Right lobe of liver (tissue), 6 donors: ENCODE data around the gene BTBD16. TPM values are rescaled to one million over a fixed set of nuclear protein-coding genes. Genes with fewer than 3 reads are reported as not detected.

Source experiments
- ATAC-seq, 4 donors: fragments of 200-7000 bp; cut with Tn5 transposase; one replicate each; pipeline ENCODE4 v1.9.1; 2020; ENCODE audit warnings: mild to moderate bottlenecking in 4 of 4, moderate library complexity in 4 of 4
- DNase-seq, 3 donors: peaks; one replicate each; pipeline ENCODE4 v3.0.0-alpha.2; 2020
- H3K27ac ChIP-seq, 3 donors: fragments of 200-600 bp; one replicate each; pipeline ENCODE4 v1.8.0; 2022
- H3K27me3 ChIP-seq, 2 donors: fragments of 200-600 bp; one replicate each; pipeline ENCODE4 v1.8.0; 2022
- H3K36me3 ChIP-seq, 4 donors: fragments of 200-600 bp; sonication (generic) in 1 of 4; one replicate each; pipeline versions ENCODE4 v1.5.1 to v1.8.0; 2017 to 2022; ENCODE audit warnings: control low read depth in 1 of 4
- H3K4me1 ChIP-seq, 4 donors: fragments of 200-600 bp; sonication (generic) in 1 of 4; one replicate each; pipeline versions ENCODE4 v1.5.1 to v1.8.0; 2017 to 2022; ENCODE audit warnings: control low read depth in 1 of 4
- H3K4me3 ChIP-seq, 3 donors: fragments of 200-600 bp; one replicate each; pipeline ENCODE4 v1.8.0; 2022
- H3K9me3 ChIP-seq, 4 donors: fragments of 200-600 bp; sonication (generic) in 1 of 4; one replicate each; pipeline versions ENCODE4 v1.5.1 to v1.8.0; 2017 to 2022; ENCODE audit warnings: control low read depth in 1 of 4
- POLR2A ChIP-seq: fragments of 450-650 bp; IDR thresholded peaks from one replicate; pipeline ENCODE4 v1.6.1; 2017; ENCODE audit warnings: antibody characterized with exemption, mild to moderate bottlenecking
- WGBS: methylation state at CpG from one replicate; pipeline ENCODE4 v1.1.6; 2018; ENCODE audit warnings: low coverage, low lambda C conversion rate; ENCODE audit not compliant: insufficient coverage; ENCODE audit errors: missing lambda C conversion rate; 5-methylcytosine and 5-hydroxymethylcytosine counted together
- intact Hi-C, 2 donors: fragments of 100-400 bp; cut with DNase I; formaldehyde crosslinking; loops; one replicate each; pipeline versions ENCODE4 v1.11.2 to v1.14.1; 2022
- total RNA-seq, 6 experiments: library from RNA; depleted of rRNA in 2 of 6; stranded (reverse); fragments of >200 nt in 2 of 6; fragmentation: NEBNext Ultra II Directional in 3 of 6; extraction: Animal tissue kit (Norgen Biotek cat#: 25700) in 3 of 6; gene quantifications; one replicate each; pipeline versions ENCODE4 v1.1.0 to v1.2.4, GENCODE V29; 2016 to 2023
- TF ChIP-seq, protein P1 (sequence below), 4 donors: fragments of 200-600 bp in 3 of 4; fragments of 450-650 bp in 1 of 4; IDR thresholded peaks; one replicate each; pipeline versions ENCODE4 v1.5.1 to v1.8.0; 2016 to 2022; ENCODE audit warnings: antibody characterized with exemption in 4 of 4, mild to moderate bottlenecking in 2 of 4
- donor health status: DM: no; HTN: yes; CAD: no.
- donor health status: DM: no; HTN: no; CAD: no.
- donor health status: DM: no; HTN: no; CAD: no.
- donor health status: DM: no; HTN: yes; CAD: no.
- donor health status: DM: no; HTN: yes; CAD: no.

BTBD16 gene
- total RNA-seq, 6 experiments from 2014 or later: 0.98 to 3.0 (median 2.0) TPM

GRCh38 chr10:122302315-122302714, 31.2 kb downstream of the BTBD16 start:
- no peaks in the 10 kb centered on the region for H3K9me3 ChIP-seq
- TF ChIP-seq POLR2A: no peak
- TF ChIP-seq, protein P1, sequence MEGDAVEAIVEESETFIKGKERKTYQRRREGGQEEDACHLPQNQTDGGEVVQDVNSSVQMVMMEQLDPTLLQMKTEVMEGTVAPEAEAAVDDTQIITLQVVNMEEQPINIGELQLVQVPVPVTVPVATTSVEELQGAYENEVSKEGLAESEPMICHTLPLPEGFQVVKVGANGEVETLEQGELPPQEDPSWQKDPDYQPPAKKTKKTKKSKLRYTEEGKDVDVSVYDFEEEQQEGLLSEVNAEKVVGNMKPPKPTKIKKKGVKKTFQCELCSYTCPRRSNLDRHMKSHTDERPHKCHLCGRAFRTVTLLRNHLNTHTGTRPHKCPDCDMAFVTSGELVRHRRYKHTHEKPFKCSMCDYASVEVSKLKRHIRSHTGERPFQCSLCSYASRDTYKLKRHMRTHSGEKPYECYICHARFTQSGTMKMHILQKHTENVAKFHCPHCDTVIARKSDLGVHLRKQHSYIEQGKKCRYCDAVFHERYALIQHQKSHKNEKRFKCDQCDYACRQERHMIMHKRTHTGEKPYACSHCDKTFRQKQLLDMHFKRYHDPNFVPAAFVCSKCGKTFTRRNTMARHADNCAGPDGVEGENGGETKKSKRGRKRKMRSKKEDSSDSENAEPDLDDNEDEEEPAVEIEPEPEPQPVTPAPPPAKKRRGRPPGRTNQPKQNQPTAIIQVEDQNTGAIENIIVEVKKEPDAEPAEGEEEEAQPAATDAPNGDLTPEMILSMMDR (IDR thresholded peaks at IDR 0.05): no peak
- intact Hi-C loops: no loop called here

GRCh38 chr10:122303271-122304053, 32.4 kb downstream of the BTBD16 start:
- intact Hi-C loops: no loop called here
- TF ChIP-seq, protein P1 (IDR thresholded peaks at IDR 0.05): no peak
- no peak for TF ChIP-seq POLR2A
- Histone ChIP-seq H3K9me3 (no peaks in the 10 kb centered on the region), H3K36me3 (no peaks in the 10 kb centered on the region), H3K27ac (peak overlapping the region; percentile 27 to 55 (median 48)), H3K4me1 (peaks cover 0 to 39% (median 12%) of the 10 kb centered on the region in 4 donors), H3K4me3 (no peak overlapping the region), H3K27me3 (no peaks in the 10 kb centered on the region)
- ATAC-seq (no peak), DNase-seq (no peak)
- 79% methylated on average over 9 of the region's 9 CpGs for WGBS

More at GRCh38 chr10:122302315-122302714, 31.2 kb downstream of the BTBD16 start:
- Histone ChIP-seq H3K4me1 (peaks cover 0 to 28% (median 6%) of the 10 kb centered on the region in 4 donors), H3K36me3 (no peaks in the 10 kb centered on the region), H3K27me3 (no peaks in the 10 kb centered on the region), H3K4me3 (no peak overlapping the region), H3K27ac (no peak overlapping the region)
- DNase-seq: no peak
- WGBS: 97% methylated on average over 4 of the region's 4 CpGs
- no peak for ATAC-seq

DNA sequence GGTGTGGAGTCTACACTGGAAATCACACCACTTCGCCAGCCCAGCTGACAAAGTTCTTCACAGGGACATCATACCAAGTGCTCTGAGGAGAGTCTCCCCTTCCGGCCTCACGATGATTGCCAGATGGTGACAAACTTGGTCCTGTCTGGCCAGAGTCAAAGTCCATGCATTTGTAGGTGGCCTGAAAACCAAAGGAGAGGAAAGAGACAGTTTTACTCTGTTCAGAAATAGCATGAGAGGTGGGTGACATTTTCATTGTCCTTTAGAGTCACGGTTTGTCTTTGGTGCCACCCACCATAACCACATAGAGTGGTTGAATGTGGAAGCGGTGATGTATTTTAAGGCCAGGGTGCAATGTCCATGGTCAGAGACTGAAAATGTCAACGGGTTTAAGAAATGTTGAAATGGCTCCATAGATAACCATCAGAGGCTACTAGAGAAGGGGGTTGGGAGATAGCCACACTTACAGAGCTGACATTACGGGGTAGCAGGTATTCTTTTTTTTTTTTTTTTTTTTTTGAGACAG, 33.0 kb downstream of the BTBD16 start:
- Histone ChIP-seq H3K9me3 (no peaks in the 10 kb centered on the region), H3K27ac (peak overlapping the region; percentile 27 to 55 (median 48)), H3K36me3 (no peaks in the 10 kb centered on the region), H3K4me1 (peaks cover 0 to 43% (median 15%) of the 10 kb centered on the region in 4 donors), H3K4me3 (no peak overlapping the region), H3K27me3 (no peaks in the 10 kb centered on the region)
- TF ChIP-seq, protein P1 (IDR thresholded peaks at IDR 0.05): no peak
- TF ChIP-seq POLR2A: peak; percentile 20
- ATAC-seq (peak; percentile 13 to 67 (median 38)), DNase-seq (no peak)
- intact Hi-C loops: no loop called here
- 41% methylated on average over 7 of the region's 7 CpGs for WGBS

- H3K36me3 ChIP-seq: no peaks in the 10 kb centered on the region
- no peak overlapping the region for H3K4me3 ChIP-seq
- no peak for TF ChIP-seq POLR2A
- TF ChIP-seq, protein P1 (IDR thresholded peaks at IDR 0.05): no peak
- 96% methylated on average over 4 of the region's 5 CpGs for WGBS
- no peaks in the 10 kb centered on the region for H3K9me3 ChIP-seq
- ATAC-seq (no peak), DNase-seq (no peak)
- H3K27me3 ChIP-seq: no peaks in the 10 kb centered on the region
- intact Hi-C loops: no loop called here
- peak overlapping the region in 2 of 3 donors; percentile 22 to 25 for H3K27ac ChIP-seq
- peaks cover 0 to 48% (median 19%) of the 10 kb centered on the region in 4 donors for H3K4me1 ChIP-seq
These were observed 35.2 kb downstream of the BTBD16 start for GRCh38 chr10:122306282-122306681.
